ENCODE measurements around the gene FALEC.

DNA sequence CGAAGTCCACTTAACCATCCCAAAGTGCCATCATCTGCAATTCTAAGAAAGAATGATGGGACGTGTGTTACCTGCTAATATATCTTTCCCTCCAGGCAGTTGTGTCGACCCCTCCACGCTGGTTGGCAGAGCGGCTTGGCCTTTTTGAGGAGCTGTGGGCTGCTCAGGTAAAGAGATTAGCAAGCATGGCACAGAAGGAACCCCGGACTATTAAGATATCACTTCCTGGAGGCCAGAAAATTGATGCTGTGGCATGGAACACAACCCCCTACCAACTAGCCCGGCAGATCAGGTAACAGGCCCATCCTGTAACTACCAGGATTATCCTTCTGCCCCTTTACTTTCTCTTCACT lies 27.8 kb upstream of the FALEC start:
- TF ChIP-seq CTCF (IDR thresholded peaks at IDR 0.05; ENCODE audit: low read depth, low read length), result no peak
- TF ChIP-seq MAX (IDR thresholded peaks at IDR 0.05; ENCODE audit: low read depth, low read length), result no peak
- no peak for TF ChIP-seq POLR2A (IDR thresholded peaks at IDR 0.05; ENCODE audit: extremely low read depth, insufficient read length)
- no peak for TF ChIP-seq MYC (IDR thresholded peaks at IDR 0.05; ENCODE audit: low read depth, low read length)

Measured in NB4 (cell line).